Esophagus (tissue), 2 donors: ENCODE results near the gene NTF4. TPM values are rescaled to one million over a fixed set of nuclear protein-coding genes. Genes with fewer than 3 reads are reported as not detected.

Experiments
- H3K27ac ChIP-seq, 2 donors: one replicate each; pipeline ENCODE4 v1.5.1; 2013; ENCODE audit warnings: low read depth in 2 of 2, mild to moderate bottlenecking in 2 of 2, inconsistent platforms in 1 of 2, low read length in 1 of 2, moderate library complexity in 1 of 2
- H3K27me3 ChIP-seq, 2 donors: one replicate each; pipeline ENCODE4 v1.6.1; 2013; ENCODE audit warnings: low read length in 2 of 2, control low read depth in 1 of 2, mild to moderate bottlenecking in 1 of 2; ENCODE audit not compliant: insufficient read depth in 2 of 2, control insufficient read depth in 1 of 2
- H3K36me3 ChIP-seq, 2 donors: one replicate each; pipeline ENCODE4 v1.6.1; 2013; ENCODE audit warnings: low read length in 1 of 2; ENCODE audit not compliant: control insufficient read depth in 2 of 2, insufficient read depth in 2 of 2
- H3K4me1 ChIP-seq, 2 donors: one replicate each; pipeline ENCODE4 v1.6.1; 2013; ENCODE audit warnings: low read length in 1 of 2; ENCODE audit not compliant: control insufficient read depth in 2 of 2, insufficient read depth in 2 of 2
- H3K4me3 ChIP-seq, 2 donors: one replicate each; pipeline ENCODE4 v1.5.1; 2013; ENCODE audit warnings: low read length in 2 of 2, mild to moderate bottlenecking in 2 of 2, low read depth in 1 of 2, moderate library complexity in 1 of 2
- H3K9me3 ChIP-seq, 2 donors: one replicate each; pipeline ENCODE4 v1.6.1; 2013; ENCODE audit warnings: mild to moderate bottlenecking in 2 of 2, low read depth in 1 of 2, low read length in 1 of 2, moderate library complexity in 1 of 2; ENCODE audit not compliant: control insufficient read depth in 2 of 2, insufficient read depth in 1 of 2
- WGBS, 2 donors: extraction: QIAGEN DNeasy Blood & Tissue Kit; methylation state at CpG; one replicate each; pipeline ENCODE4 v1.1.7; 2013; 5-methylcytosine and 5-hydroxymethylcytosine counted together
- polyA plus RNA-seq, 2 donors: library from polyadenylated mRNA; stranded (reverse); fragments of 200-250 nt; gene quantifications; one replicate each; pipeline ENCODE4 v1.2.3, GENCODE V29; 2013
- donor health status: healthy with polysubstance abuse.
- donor health status: Bipolar disorder and iron deficiency.

The NTF4 gene
- polyA plus RNA-seq, 2 donors: 7.7 to 20.0 TPM

GRCh38 chr19:49104229-49104864 lies 39.7 kb upstream of the NTF4 start:
- H3K4me3 ChIP-seq: no peak overlapping the region
- H3K27ac ChIP-seq: no peak overlapping the region
- H3K36me3 ChIP-seq: peaks cover 10 to 75% of the 10 kb centered on the region in 2 donors
- H3K4me1 ChIP-seq: no peaks in the 10 kb centered on the region
- H3K9me3 ChIP-seq: no peaks in the 10 kb centered on the region
- WGBS, 2 donors: 78 to 81% methylated on average over 30 of the region's 30 CpGs
- no peaks in the 10 kb centered on the region for H3K27me3 ChIP-seq

GRCh38 chr19:49103331-49104085 lies 38.9 kb upstream of the NTF4 start:
- Histone ChIP-seq H3K4me1 (no peaks in the 10 kb centered on the region), H3K9me3 (no peaks in the 10 kb centered on the region), H3K27me3 (no peaks in the 10 kb centered on the region), H3K4me3 (no peak overlapping the region), H3K36me3 (peaks cover 13 to 74% of the 10 kb centered on the region in 2 donors), H3K27ac (no peak overlapping the region)
- 83 to 89% methylated on average over 30 to 33 of the region's 33 CpGs for WGBS, 2 donors

GRCh38 chr19:49102303-49102702 lies 37.7 kb upstream of the NTF4 start:
- peaks cover 17 to 70% of the 10 kb centered on the region in 2 donors for H3K36me3 ChIP-seq

GRCh38 chr19:49101160-49101559 lies 36.5 kb upstream of the NTF4 start:
- WGBS, 2 donors: 75 to 86% methylated on average over 12 of the region's 12 CpGs
- no peak overlapping the region for H3K27ac ChIP-seq
- H3K9me3 ChIP-seq: no peaks in the 10 kb centered on the region
- no peaks in the 10 kb centered on the region for H3K27me3 ChIP-seq
- peaks cover 17 to 60% of the 10 kb centered on the region in 2 donors for H3K36me3 ChIP-seq
- no peaks in the 10 kb centered on the region for H3K4me1 ChIP-seq
- H3K4me3 ChIP-seq: no peak overlapping the region

More at GRCh38 chr19:49102303-49102702, 37.7 kb upstream of the NTF4 start:
- H3K4me3 ChIP-seq: no peak overlapping the region
- H3K27ac ChIP-seq: no peak overlapping the region
- WGBS, 2 donors: 85 to 86% methylated on average over 12 of the region's 12 CpGs
- no peaks in the 10 kb centered on the region for H3K27me3 ChIP-seq
- no peaks in the 10 kb centered on the region for H3K4me1 ChIP-seq
- H3K9me3 ChIP-seq: no peaks in the 10 kb centered on the region

- H3K4me3 ChIP-seq: no peak overlapping the region
- no peak overlapping the region for H3K27ac ChIP-seq
- no peaks in the 10 kb centered on the region for H3K9me3 ChIP-seq
- peaks cover 15 to 43% of the 10 kb centered on the region in 2 donors for H3K36me3 ChIP-seq
- H3K27me3 ChIP-seq: no peaks in the 10 kb centered on the region
- H3K4me1 ChIP-seq: peaks cover 0 to 3% of the 10 kb centered on the region in 2 donors
- 64 to 66% methylated on average over 4 of the region's 4 CpGs for WGBS, 2 donors
These were observed 34.2 kb upstream of the NTF4 start for GRCh38 chr19:49098795-49099194.

GRCh38 chr19:49097453-49098288 lies 33.1 kb upstream of the NTF4 start:
- Histone ChIP-seq H3K27ac (no peak overlapping the region), H3K9me3 (no peaks in the 10 kb centered on the region), H3K4me1 (peaks cover 0 to 3% of the 10 kb centered on the region in 2 donors), H3K4me3 (no peak overlapping the region), H3K36me3 (peaks cover 15 to 42% of the 10 kb centered on the region in 2 donors), H3K27me3 (no peaks in the 10 kb centered on the region)
- WGBS, 2 donors: 34 to 43% methylated on average over 8 of the region's 8 CpGs

GRCh38 chr19:49094505-49095482 lies 30.2 kb upstream of the NTF4 start:
- H3K36me3 ChIP-seq: peaks cover 24 to 35% of the 10 kb centered on the region in 2 donors
- H3K9me3 ChIP-seq: no peaks in the 10 kb centered on the region
- no peaks in the 10 kb centered on the region for H3K27me3 ChIP-seq
- H3K4me1 ChIP-seq: peaks cover 0 to 3% of the 10 kb centered on the region in 2 donors
- H3K4me3 ChIP-seq: no peak overlapping the region
- whole genome bisulfite sequencing, 2 donors: 75 to 76% methylated on average over 23 of the region's 23 CpGs
- no peak overlapping the region for H3K27ac ChIP-seq

GRCh38 chr19:49092686-49093085 lies 28.1 kb upstream of the NTF4 start:
- peaks cover 0 to 3% of the 10 kb centered on the region in 2 donors for H3K4me1 ChIP-seq
- peaks cover 13 to 24% of the 10 kb centered on the region in 2 donors for H3K36me3 ChIP-seq
- no peak overlapping the region for H3K4me3 ChIP-seq
- H3K9me3 ChIP-seq: no peaks in the 10 kb centered on the region
- 88 to 90% methylated on average over 6 of the region's 6 CpGs for WGBS, 2 donors
- no peak overlapping the region for H3K27ac ChIP-seq
- H3K27me3 ChIP-seq: no peaks in the 10 kb centered on the region
